HL-60 (cell line): ENCODE results near the gene PDGFC.

ENCODE experiments used
- DNase-seq, 2 experiments: peaks; one replicate each; pipeline ENCODE4 v3.0.0-alpha.2; 2010 to 2020; ENCODE audit warnings: low read depth in 1 of 2, low spot score in 1 of 2
- H3K27ac ChIP-seq: fragments of 250-450 bp; sonication (Bioruptor Pico); replicated peaks from 2 replicates; pipeline ENCODE4 v1.5.1; 2020; ENCODE audit warnings: mild to moderate bottlenecking, moderate library complexity
- H3K27me3 ChIP-seq: fragments of 250-450 bp; sonication (Bioruptor Pico); 2 replicates; pipeline ENCODE4 v1.5.1; 2021; ENCODE audit warnings: mild to moderate bottlenecking, moderate library complexity; ENCODE audit not compliant: insufficient read depth, poor library complexity, severe bottlenecking
- H3K4me3 ChIP-seq: replicated peaks from 2 replicates; pipeline ENCODE4 v1.5.1; 2011; ENCODE audit warnings: mild to moderate bottlenecking, control low read depth, low read length; ENCODE audit not compliant: insufficient read depth
- GABPA ChIP-seq: IDR thresholded peaks from 2 replicates; pipeline ENCODE4 v1.6.1; 2012; ENCODE audit warnings: low read depth
- POLR2AphosphoS5 ChIP-seq: IDR thresholded peaks from 2 replicates; pipeline ENCODE4 v1.6.1; 2012; ENCODE audit warnings: low read depth
- SPI1 ChIP-seq: IDR thresholded peaks from 2 replicates; pipeline ENCODE4 v1.6.1; 2012; ENCODE audit warnings: low read depth, mild to moderate bottlenecking, borderline replicate concordance
- TF ChIP-seq, protein P1 (sequence below): IDR thresholded peaks from one replicate; pipeline ENCODE4 v1.5.1; 2011; ENCODE audit warnings: low read length, control low read depth, inconsistent platforms; ENCODE audit not compliant: insufficient read depth
- TF ChIP-seq, protein P2 (sequence below): IDR thresholded peaks from 2 replicates; pipeline ENCODE4 v1.6.1; 2012; ENCODE audit warnings: low read depth; ENCODE audit not compliant: insufficient replicate concordance

Gene PDGFC

DNA sequence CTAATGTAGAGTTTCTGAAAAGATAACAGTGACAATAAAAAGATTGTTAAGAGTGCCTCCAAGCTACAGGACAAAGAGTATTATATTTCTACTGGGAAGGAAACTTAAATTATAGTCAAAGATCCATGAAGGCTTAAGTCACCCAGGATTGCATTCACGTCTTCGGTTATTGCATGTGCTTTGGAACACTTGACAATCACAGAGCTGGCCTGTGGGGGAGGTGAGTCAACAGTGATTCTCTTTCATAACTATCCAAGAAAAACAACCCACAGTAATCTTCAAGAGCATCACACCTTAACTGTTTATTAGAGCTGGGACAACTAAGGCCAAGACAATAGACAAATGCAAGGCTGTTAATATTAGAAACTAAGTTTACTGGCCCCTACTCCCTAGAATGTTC lies 40.3 kb downstream of the PDGFC start:
- TF ChIP-seq SPI1 (no peak), POLR2AphosphoS5 (no peak), GABPA (no peak)
- TF ChIP-seq, protein P1, sequence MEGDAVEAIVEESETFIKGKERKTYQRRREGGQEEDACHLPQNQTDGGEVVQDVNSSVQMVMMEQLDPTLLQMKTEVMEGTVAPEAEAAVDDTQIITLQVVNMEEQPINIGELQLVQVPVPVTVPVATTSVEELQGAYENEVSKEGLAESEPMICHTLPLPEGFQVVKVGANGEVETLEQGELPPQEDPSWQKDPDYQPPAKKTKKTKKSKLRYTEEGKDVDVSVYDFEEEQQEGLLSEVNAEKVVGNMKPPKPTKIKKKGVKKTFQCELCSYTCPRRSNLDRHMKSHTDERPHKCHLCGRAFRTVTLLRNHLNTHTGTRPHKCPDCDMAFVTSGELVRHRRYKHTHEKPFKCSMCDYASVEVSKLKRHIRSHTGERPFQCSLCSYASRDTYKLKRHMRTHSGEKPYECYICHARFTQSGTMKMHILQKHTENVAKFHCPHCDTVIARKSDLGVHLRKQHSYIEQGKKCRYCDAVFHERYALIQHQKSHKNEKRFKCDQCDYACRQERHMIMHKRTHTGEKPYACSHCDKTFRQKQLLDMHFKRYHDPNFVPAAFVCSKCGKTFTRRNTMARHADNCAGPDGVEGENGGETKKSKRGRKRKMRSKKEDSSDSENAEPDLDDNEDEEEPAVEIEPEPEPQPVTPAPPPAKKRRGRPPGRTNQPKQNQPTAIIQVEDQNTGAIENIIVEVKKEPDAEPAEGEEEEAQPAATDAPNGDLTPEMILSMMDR, result no peak
- TF ChIP-seq, protein P2, sequence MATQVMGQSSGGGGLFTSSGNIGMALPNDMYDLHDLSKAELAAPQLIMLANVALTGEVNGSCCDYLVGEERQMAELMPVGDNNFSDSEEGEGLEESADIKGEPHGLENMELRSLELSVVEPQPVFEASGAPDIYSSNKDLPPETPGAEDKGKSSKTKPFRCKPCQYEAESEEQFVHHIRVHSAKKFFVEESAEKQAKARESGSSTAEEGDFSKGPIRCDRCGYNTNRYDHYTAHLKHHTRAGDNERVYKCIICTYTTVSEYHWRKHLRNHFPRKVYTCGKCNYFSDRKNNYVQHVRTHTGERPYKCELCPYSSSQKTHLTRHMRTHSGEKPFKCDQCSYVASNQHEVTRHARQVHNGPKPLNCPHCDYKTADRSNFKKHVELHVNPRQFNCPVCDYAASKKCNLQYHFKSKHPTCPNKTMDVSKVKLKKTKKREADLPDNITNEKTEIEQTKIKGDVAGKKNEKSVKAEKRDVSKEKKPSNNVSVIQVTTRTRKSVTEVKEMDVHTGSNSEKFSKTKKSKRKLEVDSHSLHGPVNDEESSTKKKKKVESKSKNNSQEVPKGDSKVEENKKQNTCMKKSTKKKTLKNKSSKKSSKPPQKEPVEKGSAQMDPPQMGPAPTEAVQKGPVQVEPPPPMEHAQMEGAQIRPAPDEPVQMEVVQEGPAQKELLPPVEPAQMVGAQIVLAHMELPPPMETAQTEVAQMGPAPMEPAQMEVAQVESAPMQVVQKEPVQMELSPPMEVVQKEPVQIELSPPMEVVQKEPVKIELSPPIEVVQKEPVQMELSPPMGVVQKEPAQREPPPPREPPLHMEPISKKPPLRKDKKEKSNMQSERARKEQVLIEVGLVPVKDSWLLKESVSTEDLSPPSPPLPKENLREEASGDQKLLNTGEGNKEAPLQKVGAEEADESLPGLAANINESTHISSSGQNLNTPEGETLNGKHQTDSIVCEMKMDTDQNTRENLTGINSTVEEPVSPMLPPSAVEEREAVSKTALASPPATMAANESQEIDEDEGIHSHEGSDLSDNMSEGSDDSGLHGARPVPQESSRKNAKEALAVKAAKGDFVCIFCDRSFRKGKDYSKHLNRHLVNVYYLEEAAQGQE, result no peak
- DNase-seq, result no peak
- H3K27me3 ChIP-seq, result no peaks in the 10 kb centered on the region
- no peak overlapping the region for H3K4me3 ChIP-seq
- no peak overlapping the region for H3K27ac ChIP-seq

- H3K4me3 ChIP-seq, result no peak overlapping the region
- no peak for DNase-seq
- H3K27me3 ChIP-seq, result no peaks in the 10 kb centered on the region
- no peak for TF ChIP-seq GABPA
- TF ChIP-seq SPI1, result no peak
- TF ChIP-seq, protein P2, result no peak
- TF ChIP-seq POLR2AphosphoS5, result no peak
- TF ChIP-seq, protein P1, result no peak
- H3K27ac ChIP-seq, result no peak overlapping the region
Measured at GRCh38 chr4:156929386-156930105, 42.1 kb downstream of the PDGFC start.

DNA sequence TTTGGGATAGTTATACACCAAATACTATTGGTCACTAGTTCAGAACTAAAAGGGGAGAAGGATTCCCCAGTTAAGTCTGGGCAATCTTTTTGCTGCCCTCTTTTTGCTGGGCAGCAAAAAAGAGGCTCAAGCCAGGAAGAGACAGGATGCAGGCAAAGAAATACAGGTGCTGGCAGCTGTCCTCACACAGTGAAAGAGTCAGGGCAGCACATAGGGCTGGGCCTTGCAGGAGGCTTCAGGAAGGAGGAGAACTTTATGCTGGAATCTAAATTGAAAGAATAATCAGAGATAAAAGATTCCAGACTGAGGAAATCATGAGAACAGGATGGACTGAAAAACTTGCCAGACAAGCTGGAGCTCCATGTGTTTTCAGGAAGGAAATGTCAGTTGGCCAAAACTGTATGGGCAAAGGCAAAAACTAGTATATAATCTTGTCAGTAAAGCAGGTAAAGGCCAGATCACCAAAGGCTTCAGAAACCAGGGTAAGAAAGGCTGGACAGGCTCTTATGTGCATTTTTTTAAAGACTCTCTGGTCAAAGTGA lies 46.8 kb downstream of the PDGFC start:
- H3K27me3 ChIP-seq, result no peaks in the 10 kb centered on the region
- no peak overlapping the region for H3K27ac ChIP-seq
- H3K4me3 ChIP-seq, result no peak overlapping the region
- TF ChIP-seq, protein P1, result no peak
- TF ChIP-seq, protein P2, result no peak
- no peak for TF ChIP-seq POLR2AphosphoS5
- DNase-seq, result no peak
